Measurements from ENCODE around the gene PYGL. TPM values are rescaled to one million over a fixed set of nuclear protein-coding genes. Genes with fewer than 3 reads are reported as not detected.
"Not testable (repeated sequence)": the region's sequence is repeated elsewhere in the genome, so short reads cannot be mapped to it uniquely, and the experiment has no call there.

PYGL gene
- total RNA-seq, 2 donors from 2014 or later, result 11.5 to 11.9 TPM

DNA sequence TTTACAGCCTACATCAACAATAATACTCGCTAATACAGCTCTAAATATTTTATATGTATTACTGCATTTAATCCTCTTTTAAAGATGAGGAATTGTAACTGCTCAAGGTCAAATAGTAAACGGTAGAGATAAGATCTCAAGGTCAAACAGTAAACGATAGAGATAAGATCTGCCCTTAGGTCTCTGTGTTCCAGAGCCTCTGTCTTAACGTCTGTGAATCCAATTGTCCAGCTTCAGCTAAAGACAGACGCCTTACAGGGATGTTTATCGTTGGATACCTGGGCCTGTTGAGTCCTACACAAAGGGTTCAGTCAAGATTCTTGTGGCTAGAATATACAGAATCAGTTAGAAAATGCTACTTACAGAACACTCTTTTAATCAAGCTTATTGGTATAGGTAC, 20.0 kb downstream of the PYGL start:
- 48 to 50% methylated on average over 6 of the region's 6 CpGs for WGBS, 2 donors
- no peaks in the 10 kb centered on the region for H3K4me1 ChIP-seq
- H3K27ac ChIP-seq, result no peak overlapping the region
- intact Hi-C loops (cut with DNase I), result no loop called here
- H3K4me3 ChIP-seq, result no peak overlapping the region
- H3K9me3 ChIP-seq, result no peaks in the 10 kb centered on the region
- TF ChIP-seq, protein P1, sequence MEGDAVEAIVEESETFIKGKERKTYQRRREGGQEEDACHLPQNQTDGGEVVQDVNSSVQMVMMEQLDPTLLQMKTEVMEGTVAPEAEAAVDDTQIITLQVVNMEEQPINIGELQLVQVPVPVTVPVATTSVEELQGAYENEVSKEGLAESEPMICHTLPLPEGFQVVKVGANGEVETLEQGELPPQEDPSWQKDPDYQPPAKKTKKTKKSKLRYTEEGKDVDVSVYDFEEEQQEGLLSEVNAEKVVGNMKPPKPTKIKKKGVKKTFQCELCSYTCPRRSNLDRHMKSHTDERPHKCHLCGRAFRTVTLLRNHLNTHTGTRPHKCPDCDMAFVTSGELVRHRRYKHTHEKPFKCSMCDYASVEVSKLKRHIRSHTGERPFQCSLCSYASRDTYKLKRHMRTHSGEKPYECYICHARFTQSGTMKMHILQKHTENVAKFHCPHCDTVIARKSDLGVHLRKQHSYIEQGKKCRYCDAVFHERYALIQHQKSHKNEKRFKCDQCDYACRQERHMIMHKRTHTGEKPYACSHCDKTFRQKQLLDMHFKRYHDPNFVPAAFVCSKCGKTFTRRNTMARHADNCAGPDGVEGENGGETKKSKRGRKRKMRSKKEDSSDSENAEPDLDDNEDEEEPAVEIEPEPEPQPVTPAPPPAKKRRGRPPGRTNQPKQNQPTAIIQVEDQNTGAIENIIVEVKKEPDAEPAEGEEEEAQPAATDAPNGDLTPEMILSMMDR (IDR thresholded peaks at IDR 0.05), result no peak
- TF ChIP-seq POLR2A (IDR thresholded peaks at IDR 0.05), result no peak
- ATAC-seq (no peak), DNase-seq (no peak)
- no peaks in the 10 kb centered on the region for H3K36me3 ChIP-seq (replicated peaks in 1 of 2; ENCODE audit: insufficient read depth in 1 of 2, low read depth in 2 of 2)
- no peaks in the 10 kb centered on the region for H3K27me3 ChIP-seq

DNA sequence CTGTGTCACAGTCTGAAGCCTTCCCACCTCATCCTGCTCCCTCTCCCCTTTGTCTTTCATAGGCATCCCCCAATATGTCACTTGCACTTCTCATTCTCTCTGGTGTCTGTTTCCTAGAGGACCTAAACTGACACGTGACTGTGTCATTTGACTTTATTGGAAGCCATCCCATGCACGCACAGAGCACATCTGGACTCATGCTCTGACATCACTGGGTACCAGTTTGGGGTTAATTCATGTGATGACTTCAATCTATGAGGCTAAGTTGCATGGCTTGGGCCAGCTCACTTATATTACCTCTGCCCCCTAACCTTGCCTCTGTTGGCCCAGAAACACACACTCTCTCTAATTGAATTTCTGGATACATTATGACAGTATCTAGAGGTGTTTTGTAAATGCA, 21.5 kb downstream of the PYGL start:
- Histone ChIP-seq H3K36me3 (replicated peaks in 1 of 2; ENCODE audit: insufficient read depth in 1 of 2, low read depth in 2 of 2) (no peaks in the 10 kb centered on the region), H3K27ac (no peak overlapping the region), H3K9me3 (no peaks in the 10 kb centered on the region), H3K4me1 (no peaks in the 10 kb centered on the region), H3K4me3 (no peak overlapping the region), H3K27me3 (no peaks in the 10 kb centered on the region)
- DNase-seq (no peak), ATAC-seq (no peak)
- TF ChIP-seq, protein P1 (IDR thresholded peaks at IDR 0.05), result no peak
- TF ChIP-seq POLR2A (IDR thresholded peaks at IDR 0.05), result no peak
- intact Hi-C loops (cut with DNase I), result no loop called here
- 91 to 93% methylated on average over 2 of the region's 2 CpGs for WGBS, 2 donors

DNA sequence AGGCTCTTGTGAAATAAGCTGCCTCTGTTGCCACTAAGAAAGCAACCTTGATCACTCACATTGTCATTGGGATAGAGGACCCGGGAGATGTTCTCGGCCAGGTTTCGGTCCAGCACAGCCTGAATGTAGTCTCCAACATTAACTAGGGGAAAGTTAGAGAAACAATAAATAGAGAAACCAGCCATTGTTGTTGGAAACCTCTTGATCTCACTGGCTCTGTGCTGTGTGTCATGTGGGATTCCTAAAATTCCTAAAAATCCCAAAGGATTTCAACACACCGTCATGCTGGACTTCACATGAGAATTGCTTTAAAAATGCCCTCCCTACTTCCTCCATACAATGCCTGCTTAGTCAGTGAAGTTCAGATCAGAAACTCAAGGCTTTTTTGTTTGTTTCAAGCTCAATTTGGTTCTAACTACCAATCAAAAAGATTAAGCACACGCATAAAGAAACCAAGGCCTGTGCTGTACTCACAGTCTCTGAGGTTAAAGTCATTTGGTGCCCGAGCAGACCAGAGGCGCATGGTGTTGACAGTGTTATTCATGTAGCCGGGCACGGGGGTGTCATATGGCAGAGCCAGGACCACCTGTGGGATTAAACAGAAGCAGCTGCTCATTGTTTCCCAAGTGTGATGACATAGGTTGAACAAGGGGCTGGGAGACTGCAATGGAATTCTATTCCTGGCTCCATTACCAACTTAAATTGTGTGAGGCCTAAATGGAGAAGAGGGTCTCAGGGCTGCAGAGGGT, 23.6 kb downstream of the PYGL start:
- TF ChIP-seq, protein P1 (IDR thresholded peaks at IDR 0.05), result no peak
- no peak for TF ChIP-seq POLR2A (IDR thresholded peaks at IDR 0.05)
- intact Hi-C loops (cut with DNase I), result no loop called here
- H3K9me3 ChIP-seq, result no peaks in the 10 kb centered on the region
- no peaks in the 10 kb centered on the region for H3K27me3 ChIP-seq
- 63 to 81% methylated on average over 9 of the region's 9 CpGs for WGBS, 2 donors
- no peaks in the 10 kb centered on the region for H3K4me1 ChIP-seq
- H3K36me3 ChIP-seq (replicated peaks in 1 of 2; ENCODE audit: insufficient read depth in 1 of 2, low read depth in 2 of 2), result no peaks in the 10 kb centered on the region
- peak; percentile 56 for ATAC-seq
- no peak overlapping the region for H3K4me3 ChIP-seq
- peak overlapping the region in 3 of 4 donors; percentile 16 to 64 (median 29) for H3K27ac ChIP-seq
- no peak for DNase-seq

DNA sequence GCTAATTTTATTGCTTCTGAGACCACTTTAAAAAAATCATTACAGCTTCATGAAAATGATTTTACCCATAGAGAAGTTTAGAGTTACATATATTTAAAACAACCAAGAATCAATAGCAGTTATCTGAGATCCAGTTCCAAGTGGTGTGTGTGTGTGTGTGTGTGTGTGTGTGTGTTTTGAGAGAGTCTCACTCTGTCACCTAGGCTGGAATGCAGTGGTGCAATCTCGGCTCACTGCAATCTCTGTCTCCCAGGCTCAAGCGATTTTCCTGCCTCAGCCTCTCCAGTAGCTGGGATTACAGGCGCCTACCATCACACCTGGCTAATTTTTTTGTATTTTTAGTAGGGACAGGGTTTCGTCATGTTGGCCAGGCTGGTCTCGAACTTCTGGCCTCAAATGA, 24.8 kb downstream of the PYGL start:
- 75% methylated on average over 5 of the region's 5 CpGs for WGBS, 2 donors
- intact Hi-C loops (cut with DNase I); H3K27ac ChIP-seq; ATAC-seq; DNase-seq; H3K4me1 ChIP-seq; H3K27me3 ChIP-seq; H3K9me3 ChIP-seq; H3K4me3 ChIP-seq; H3K36me3 ChIP-seq (replicated peaks in 1 of 2; ENCODE audit: insufficient read depth in 1 of 2, low read depth in 2 of 2): not testable (repeated sequence)

DNA sequence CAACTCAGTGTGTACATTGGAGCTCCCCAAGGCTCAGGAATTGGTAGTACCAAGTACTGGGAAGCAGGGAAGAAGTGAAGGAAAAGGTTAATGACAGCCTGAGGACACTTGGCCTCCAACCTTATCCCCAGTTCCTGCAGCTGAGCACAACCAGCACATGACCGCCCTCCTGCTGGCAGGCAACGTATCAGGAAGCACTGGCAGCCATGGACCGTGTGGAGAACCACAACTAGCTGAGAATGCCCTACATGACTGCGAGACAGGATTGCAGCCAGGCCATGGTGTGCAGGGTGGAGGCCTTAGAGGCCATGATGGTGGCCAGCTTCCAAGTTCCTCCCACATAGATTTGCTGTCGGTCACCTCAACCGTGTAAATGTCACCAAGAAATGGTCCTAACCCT, 26.8 kb downstream of the PYGL start:
- H3K36me3 ChIP-seq (replicated peaks in 1 of 2; ENCODE audit: insufficient read depth in 1 of 2, low read depth in 2 of 2), result no peaks in the 10 kb centered on the region
- no peak overlapping the region for H3K4me3 ChIP-seq
- no peaks in the 10 kb centered on the region for H3K9me3 ChIP-seq
- H3K27me3 ChIP-seq, result no peaks in the 10 kb centered on the region
- no peaks in the 10 kb centered on the region for H3K4me1 ChIP-seq
- H3K27ac ChIP-seq, result no peak overlapping the region
- 92 to 98% methylated on average over 6 of the region's 6 CpGs for WGBS, 2 donors
- intact Hi-C loops (cut with DNase I), result no loop called here
- no peak for ATAC-seq
- no peak for DNase-seq
- TF ChIP-seq POLR2A (IDR thresholded peaks at IDR 0.05), result no peak
- TF ChIP-seq, protein P1 (IDR thresholded peaks at IDR 0.05), result no peak
